Activated CD4-positive, alpha-beta T cell treated with anti-CD3 and anti-CD28 coated beads, Interleukin-2, Interleukin-4, amounts not matched to agents 100 ng/mL and 50 ng/mL, durations not matched to agents 16 hours and 8 hours (primary cell): ENCODE measurements around the gene CEP192.

Experiments used
- DNase-seq: peaks from one replicate; pipeline ENCODE4 v3.0.0-alpha.2; 2020; ENCODE audit warnings: low spot score

Gene CEP192

DNA sequence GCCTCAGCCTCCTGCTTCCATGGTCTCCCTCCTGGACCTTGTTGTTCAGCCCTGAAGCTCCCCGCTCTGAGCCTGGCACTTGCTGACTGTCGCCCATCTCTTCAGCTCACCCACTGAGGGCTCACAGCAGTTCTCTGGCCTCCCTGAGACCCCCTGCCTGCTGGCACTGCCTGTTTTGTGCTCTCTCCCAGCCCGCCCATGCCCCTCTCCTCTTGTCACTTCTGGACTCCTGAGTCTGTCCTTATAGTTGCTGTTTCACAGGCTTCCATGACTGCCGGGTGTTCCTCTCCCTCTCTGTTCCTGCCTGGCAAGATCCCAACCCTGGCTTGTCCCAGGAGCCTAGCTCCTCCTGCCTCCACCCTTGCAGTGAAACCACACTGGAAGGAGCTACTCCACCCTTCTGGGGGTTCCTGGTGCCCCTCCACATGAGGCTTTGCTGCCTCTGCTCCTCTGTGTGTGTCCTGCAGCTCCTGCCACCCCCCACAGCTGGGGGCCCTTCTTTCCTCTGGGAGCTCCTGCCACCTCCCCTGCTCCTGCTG, 110.6 kb downstream of the CEP192 start:
- DNase-seq, result no peak

DNA sequence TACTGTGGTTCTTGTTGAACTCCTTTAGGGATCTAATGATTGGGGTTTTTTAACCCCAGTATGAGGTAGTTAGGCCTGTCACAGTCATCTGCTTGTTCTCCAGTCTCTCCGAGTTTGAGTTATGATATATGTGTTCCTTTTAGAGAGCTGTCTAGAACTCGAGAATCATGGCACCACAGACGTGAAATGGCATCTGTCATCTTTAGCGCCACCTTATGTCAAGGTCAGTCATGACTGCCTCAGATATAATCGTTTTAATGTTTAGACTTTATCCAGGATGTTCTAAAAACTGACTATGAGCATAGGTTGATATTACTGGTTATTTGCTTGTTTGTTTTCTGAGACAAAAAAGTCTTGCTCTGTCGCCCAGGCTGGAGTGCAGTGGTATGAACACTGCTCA, 112.2 kb downstream of the CEP192 start:
- DNase-seq, result peak; percentile 11

DNA sequence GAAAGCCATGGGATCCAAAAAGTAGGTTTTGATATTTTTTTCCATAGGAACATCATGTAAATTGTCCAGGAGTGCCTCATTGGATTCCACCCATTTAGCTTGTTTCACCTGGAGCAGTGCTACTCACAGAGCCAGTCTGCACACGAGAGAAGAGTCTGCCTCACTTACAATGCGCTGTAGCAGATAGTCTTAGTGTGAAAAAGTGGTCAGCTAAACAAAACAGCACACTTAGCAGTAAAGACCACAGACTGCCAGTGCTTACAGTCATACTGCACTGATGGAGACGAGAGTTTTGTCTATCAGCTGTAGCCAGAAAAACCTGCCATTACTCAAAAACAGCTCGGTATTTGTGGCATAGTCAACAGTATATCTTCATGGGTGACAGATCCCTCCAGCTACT, 113.9 kb downstream of the CEP192 start:
- no peak for DNase-seq

DNA sequence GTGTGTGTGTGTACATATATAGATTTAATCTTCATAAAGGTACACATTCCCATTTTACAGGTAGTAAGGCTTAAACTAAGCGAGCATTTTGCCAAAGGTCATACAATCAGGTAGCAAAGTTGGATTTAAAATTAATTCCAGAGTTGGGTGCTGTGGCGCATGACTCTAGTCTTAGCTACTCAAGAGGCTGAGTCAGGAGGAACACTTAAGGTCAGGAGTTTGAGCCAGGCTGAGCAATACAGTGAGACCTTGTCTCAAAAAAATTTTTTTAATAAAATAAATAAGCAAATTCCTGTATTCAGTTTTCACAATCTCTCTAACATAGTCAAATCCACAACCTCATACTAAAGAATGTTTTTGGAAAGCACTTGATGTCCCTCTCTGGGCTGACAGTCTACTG, 115.9 kb downstream of the CEP192 start:
- DNase-seq, result no peak

DNA sequence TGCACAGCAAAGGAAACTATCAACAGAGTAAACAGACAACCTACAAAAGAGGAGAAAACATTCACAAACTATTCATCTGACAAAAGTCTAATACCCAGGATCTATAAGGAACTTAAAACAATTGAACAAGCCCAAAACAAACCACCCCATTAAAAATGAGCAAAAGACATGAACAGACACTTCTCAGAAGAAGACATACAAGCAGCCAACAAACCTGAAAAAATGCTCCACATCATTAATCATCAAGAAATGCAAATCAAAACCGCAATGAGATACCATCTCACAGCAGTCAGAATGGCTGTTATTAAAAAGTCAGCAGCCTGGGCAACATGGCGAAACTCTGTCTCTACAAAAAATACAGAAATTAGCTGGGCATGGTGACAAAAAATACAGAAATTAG, 117.2 kb downstream of the CEP192 start:
- no peak for DNase-seq

DNA sequence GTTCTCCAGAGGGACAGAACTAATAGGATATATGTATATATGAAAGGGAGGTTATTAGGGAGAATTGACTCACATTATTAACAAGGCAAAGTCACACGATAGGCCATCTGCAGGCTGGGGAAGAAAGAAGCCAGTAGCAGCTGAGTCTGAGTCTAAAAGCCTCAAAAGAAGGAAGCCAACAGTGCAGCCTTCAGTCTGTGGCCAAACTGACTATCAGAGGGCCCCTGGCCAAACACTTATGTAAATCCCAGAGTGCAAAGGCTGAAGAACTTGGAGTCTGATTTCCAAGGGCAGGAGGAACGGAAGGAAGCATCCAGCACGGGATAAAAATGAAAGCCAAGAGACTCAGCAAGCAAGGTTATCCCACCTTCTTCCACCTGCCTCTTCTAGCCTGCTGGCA, 119.4 kb downstream of the CEP192 start:
- no peak for DNase-seq

DNA sequence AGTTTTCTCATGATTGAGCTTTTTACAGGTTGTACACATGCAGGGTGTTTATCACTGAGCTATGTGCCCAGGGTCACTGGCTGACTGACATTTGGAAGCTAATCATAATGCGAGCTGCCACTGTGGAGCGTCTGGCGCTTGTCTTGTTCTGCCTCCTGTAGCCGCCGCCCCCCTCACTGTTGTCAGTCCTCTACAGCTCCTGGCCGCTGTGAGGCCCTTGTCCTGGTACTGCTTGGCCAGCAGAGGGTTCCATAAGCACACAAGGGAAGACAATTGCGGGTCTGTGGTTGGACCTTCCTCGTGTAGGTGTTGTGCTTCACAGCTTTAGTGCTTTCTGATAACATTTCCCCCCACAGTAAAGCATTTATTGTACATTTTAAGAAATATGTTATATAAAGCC, 121.8 kb downstream of the CEP192 start:
- no peak for DNase-seq

DNA sequence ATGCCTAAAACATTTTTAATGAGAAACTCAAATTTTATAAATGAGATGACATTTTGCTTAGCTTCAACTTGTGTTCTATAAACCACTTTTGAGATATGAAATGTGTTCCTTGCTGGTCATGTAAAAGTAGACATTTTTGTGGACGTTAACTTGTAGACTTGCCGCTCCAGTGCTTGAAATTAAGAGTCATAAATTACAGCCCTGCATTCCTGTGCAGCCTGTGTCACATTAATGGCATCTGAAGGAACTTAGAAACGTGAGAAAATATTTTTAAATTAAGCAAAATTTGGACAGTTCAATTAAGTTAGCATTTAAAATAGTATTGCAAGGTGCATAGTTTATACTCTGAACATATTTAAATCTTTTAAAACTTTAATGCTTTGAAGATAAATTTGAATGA, 129.1 kb downstream of the CEP192 start:
- no peak for DNase-seq

DNA sequence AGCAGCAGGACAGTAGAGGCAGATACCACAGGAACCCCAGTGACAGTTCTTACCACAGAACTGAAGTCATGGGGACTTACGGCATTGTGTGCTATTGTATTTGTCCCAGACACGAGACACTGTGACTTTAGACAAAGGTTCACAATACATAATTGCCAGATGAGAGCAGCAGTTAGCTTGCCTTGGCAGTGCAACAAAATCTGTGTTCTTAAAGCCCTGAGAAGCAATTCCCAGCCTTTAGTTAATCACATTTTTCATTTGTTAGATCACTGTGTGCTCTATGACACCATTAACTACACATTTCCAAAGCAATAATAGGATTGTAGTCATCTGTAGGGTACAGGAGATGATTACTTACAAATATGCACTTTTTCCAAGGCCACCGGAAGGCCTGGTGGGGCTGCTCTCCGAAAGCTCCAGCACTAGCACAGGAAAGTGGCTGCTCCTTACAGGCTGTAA, 129.8 kb downstream of the CEP192 start:
- DNase-seq, result no peak

DNA sequence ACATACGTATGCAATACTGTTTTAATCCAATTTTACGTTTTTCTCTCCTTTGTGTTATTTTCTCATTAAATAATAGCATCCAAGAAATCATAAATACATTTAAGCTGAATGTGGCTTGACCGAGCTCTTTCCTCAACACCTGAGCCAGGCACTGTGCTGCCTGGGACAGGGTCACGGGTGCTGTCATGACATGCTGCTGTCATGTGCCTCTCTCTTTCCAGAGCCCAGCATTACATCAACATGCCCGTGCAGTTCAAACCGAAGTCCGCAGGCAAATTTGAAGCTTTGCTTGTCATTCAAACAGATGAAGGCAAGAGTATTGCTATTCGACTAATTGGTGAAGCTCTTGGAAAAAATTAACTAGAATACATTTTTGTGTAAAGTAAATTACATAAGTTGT, 133.2 kb downstream of the CEP192 start:
- DNase-seq, result no peak

DNA sequence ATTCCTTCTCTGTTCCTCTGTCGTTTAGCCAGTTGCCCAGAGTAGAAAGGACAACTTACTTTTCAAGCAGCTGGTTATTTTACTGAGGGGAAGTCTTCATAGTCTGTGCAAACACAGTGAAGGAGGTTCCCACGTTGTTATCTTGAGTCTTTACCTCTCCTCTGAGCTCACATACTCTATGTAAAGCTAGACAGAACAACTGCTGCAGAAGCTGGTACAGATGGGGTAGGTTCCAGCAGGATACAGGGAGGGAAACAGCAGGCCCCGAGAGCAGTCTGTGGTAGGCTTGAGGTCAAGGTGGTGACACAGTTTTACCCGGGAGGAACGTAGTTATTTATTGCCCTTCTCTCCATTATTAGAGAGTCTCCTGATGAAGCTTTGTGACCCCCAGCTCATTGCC, 134.0 kb downstream of the CEP192 start:
- no peak for DNase-seq

DNA sequence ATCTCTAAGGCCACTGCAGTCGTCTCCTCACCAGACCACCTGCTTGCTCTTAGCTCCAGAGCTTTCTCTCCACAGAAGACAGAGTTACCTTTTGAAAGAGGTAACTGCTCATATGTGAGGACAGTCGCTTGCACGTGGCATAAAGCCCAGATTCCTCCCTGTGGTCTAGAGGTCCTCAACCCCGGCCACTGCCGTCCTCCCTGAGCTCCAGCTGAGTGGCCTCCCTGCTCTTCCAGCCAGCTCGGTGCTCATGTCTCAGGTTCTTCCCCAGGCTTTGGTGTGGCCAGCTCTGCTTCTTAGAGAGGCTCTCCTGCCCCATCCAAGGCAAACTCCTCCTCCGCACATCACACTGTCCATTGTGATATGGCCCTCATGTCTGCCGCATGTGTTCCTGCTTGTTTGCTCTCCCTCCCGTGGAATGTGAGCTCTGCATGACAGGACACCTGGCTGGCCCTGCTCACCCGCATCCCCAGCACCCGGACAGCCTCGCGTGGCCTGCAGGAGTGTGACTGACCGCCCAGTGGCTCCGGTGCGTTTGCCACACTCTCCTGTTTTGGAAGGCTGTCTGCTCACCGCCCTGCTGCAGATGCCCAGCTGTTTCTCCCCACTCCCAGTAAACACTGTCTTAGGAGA, 135.9 kb downstream of the CEP192 start:
- no peak for DNase-seq

DNA sequence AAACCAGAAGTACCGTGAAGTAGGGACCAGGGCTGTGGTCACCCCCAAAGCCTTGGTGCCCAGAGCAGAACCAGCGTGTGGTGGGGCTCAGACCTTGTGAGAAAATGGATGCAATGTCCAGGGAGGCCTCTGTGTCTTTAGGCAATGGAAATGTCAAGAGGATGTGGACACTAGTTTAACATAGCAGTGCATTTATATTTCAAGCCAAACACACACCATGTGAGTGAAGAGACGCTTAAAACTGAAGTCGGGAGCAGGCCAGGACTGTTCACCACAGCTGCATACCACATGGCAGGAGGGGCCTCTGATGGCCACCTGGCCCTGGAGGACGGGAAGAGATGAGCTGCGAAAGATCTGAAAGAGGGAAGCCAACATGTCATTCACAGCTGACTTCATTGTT, 140.1 kb downstream of the CEP192 start:
- no peak for DNase-seq

DNA sequence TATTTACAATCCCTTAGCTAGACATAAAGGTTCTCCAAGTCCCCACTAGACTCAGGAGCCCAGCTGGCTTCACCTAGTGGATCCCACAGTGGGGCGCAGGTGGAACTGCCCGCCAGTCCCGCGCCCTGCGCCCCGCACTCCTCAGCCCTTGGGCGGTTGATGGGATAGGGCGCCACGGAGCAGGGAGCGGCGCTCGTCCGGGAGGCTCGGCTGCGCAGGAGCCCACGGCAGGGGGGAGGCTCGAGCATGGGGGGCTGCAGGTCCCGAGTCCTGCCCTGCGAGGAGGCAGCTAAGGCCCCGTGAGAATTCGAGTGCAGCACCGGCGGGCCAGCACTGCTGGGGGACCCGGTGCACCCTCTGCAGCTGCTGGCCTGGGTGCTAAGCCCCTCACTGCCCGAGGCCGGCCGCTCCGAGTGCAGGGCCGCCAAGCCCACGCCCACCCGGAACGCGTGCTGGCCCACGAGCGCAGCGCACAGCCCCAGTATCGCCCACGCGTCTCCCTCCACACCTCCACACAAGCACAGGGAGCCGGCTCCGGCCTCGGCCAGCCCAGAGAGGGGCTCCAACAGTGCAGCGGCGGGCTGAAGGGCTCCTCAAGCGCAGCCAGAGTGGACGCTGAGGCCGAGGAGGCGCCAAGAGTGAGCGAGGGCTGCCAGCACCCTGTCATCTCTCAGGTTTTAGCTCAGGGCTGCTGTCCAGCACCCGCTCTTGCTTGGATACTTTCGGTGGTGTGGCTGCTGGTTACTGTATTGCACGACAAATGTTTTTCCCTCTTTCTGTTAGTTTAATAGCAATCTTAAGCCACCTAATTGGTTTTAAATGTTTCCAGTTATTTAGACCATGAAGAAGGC, 143.6 kb downstream of the CEP192 start:
- no peak for DNase-seq

DNA sequence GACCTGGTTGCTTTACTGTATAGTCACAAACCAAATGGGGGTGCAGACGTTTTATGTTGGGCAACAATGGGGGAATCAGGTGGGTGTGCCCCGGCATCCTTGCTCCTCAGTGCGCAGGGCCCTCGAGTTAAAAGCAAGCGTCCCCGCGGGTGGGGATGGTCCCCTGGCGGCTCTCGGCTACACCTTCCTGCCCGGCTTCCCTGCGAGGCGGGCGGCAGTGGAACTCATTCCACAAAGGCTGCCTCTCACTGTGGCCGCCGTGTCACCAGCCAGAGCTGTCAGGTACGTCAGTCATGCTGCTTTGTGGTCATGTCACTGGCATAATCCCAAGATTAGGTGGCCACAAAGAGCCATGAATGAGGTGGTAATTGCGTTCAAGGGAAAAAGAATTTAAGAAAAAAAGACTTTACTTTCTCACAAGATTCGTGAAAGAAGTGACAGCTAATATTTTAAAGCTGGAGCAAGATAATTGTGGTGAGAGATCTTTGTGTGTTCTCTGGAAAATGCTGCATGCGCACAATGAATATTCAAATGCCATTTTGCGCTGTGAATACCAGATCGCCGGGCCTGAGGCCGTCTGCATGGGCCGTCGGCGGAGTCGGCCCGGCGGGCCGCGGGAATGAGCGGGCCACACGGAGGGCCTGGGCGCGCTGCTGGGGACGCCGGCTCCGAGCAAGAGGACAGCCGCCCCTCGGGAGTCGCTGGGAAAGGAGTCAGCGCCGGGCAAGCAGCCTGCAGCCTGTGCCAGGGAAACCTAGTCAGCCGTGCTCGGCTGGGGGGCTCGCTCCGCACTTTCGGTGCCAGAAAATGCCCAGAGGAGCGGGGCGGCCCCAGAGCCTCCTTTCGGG, 145.1 kb downstream of the CEP192 start:
- DNase-seq, result peak; percentile 39

DNA sequence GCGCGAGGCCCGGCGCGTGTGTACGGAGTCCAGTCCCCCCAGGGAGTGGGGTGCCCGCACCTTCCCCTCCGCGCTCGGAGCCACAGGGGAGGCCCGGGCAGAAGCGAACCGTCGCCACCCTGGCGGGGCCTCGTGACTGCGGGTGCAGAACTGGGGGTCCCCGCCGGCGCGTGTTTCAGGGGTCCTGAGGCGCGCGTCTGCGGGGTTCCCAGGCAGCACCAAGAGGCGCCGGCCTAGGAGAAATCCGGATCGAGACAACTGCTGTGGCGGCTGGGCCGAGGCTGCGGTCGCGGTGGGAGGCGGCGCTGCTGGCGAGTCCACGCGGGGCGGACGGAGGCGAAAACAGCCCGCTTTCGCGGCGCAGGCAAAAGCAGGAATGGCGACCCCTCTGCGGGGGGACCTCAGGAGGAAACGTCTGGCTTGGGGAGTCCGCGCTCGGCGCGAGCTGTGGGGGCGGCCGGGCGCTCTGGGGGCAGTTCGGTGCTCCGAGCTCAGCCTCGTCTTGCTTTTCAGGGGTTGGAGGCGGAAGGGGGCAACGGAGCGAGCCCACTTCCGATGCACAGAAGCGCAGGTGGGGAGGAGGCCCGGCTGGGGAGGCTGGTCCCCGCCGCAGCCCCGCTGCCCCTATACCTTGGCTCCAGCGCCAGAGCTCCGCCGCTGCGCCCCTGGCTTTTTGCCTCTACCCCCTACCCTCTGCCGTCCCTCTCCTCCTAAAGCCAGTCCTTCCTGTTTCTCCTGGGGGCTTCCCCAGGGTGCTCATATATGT, 145.9 kb downstream of the CEP192 start:
- DNase-seq, result peak; percentile 20

DNA sequence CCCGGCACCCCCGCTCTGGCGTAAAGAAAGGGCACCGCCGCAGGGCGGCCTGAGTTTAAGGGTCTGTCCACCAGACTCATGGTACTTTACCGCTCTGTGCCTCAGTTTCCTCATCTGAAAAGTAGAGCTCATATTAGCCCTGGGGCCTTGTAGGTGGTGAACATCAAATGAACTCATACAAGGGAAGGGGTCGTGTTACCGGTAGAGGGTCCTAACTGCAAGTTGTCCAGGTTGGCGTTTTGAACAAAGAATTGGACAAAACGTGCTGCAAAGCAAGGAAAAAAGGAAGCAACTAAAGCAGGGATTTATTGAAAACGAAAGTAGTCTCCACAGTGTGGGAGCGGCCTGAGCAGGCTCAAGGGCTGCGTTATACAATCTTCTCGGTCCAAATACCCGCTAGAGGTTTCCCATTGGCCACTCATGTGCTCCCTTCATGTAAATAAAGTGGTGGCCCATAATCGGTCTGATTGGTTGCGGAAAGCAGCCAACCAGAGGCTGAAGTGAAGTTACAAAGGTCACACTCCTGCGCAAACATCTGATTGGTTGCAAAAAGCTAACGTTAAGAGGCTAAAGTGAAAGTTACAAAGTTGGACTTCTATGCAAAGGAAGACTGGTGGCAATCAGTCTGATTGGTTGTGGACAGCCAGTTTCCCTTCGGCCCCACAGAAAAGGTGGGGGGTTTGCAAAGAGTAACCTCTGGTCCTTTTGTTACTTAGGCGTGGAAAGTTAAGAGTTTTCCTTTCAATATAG, 146.7 kb downstream of the CEP192 start:
- DNase-seq, result peak; percentile 83

DNA sequence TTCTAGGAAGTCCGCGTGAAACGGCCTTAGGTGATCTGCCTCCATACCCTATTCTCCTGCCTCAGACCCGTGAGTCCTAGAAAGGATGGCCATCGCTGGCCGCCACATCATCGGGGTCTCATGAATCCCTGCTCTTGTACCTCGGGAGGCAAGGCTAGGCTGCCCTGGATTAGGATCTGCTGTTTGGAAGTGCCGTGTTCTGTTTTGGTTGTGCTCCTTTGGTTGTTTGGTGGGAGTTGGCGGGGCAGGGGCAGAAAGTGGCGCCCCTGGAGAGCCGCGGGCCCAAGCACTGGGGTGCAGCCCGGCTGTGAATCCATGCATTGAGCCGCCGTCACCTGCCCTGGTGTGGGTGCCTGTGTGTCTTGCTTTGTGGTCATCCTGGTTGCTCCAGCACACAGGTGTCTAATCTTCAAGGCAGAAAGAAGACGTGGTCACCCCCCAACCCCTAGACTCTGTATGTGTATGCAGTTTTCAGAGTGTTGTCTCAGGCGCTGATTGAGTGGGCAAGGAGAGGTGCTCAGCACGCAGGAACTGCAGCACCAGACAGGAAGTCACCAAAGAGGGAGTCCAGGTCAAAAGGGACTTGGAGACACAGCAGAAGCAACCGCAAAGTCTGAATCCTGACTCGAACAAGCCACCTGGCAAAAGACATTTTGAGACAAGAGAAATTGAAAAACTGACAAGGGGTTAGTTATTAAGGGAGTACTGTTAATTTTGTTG, 147.4 kb downstream of the CEP192 start:
- DNase-seq, result no peak

DNA sequence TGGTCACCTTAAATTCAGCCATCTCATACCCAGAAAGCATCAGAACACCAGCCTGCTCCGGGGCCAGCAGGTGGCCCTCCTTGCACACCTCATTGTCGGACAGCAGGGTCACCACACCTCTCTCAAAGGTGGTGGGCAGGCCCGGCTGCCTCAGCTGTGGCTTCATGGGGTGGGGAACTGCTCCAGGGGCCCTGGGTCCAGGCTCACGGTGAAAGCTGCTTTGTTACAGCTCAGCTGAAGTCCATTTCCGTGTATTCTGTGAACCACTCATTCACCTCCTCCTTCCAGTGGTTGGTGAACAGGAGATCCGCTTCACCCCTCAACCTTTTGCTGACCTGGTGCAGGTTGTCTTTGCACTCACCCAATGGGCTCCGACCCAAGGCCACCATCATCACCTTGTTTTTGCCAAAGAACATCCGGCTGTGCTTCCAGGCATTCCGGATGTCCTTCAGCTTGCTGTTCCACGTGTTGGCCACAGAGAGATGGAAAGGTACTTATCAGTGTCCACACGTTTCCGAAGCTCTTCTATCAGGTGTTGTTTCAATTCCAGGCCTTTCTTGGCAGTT, 148.8 kb downstream of the CEP192 start:
- no peak for DNase-seq

DNA sequence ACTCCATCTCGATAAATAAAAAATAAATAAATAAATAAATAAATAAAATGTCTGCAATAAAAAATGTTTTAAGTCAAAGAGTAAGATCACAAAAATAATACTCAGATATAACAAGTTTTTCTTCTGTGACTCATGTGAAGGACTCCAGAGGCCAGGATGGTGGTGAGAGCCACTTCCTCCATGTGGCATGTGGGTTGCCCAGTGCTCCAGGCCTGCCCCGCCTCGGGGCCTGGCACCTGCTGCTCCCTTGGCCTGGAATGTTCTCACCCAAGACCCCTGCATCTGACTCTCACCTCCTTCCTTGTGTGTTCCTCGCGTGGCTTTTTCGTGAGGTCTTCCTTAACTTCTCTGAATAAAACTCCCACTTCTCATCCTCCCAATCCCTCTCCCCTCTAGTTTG, 150.0 kb downstream of the CEP192 start:
- no peak for DNase-seq
